ENCODE measurements around the gene TCERG1L.

Gene TCERG1L

GRCh38 chr10:131206111-131206995 lies 105.2 kb downstream of the TCERG1L start:
- DNase-seq = no peak

GRCh38 chr10:131205556-131205955 lies 106.0 kb downstream of the TCERG1L start:
- DNase-seq = no peak

- no peak for DNase-seq
These were observed 106.9 kb downstream of the TCERG1L start for GRCh38 chr10:131204406-131205152.

- no peak for DNase-seq
These were observed 107.8 kb downstream of the TCERG1L start for GRCh38 chr10:131203456-131204357.

- DNase-seq = no peak
These were observed 108.5 kb downstream of the TCERG1L start for GRCh38 chr10:131202990-131203389.

- no peak for DNase-seq
These were observed 109.6 kb downstream of the TCERG1L start for GRCh38 chr10:131201741-131202515.

GRCh38 chr10:131200856-131201470 lies 110.6 kb downstream of the TCERG1L start:
- DNase-seq = no peak

GRCh38 chr10:131199646-131200045 lies 111.9 kb downstream of the TCERG1L start:
- DNase-seq = no peak

GRCh38 chr10:131198843-131199242 lies 112.7 kb downstream of the TCERG1L start:
- DNase-seq = no peak

- DNase-seq = no peak
These were observed 113.1 kb downstream of the TCERG1L start for GRCh38 chr10:131198401-131198800.

GRCh38 chr10:131196176-131196885 lies 115.2 kb downstream of the TCERG1L start:
- no peak for DNase-seq

- DNase-seq = no peak
These were observed 115.9 kb downstream of the TCERG1L start for GRCh38 chr10:131195558-131196159.

GRCh38 chr10:131195116-131195515 lies 116.4 kb downstream of the TCERG1L start:
- no peak for DNase-seq

GRCh38 chr10:131193923-131194322 lies 117.6 kb downstream of the TCERG1L start:
- no peak for DNase-seq

- DNase-seq = no peak
These were observed 123.0 kb downstream of the TCERG1L start for GRCh38 chr10:131188494-131188893.

GRCh38 chr10:131187926-131188325 lies 123.6 kb downstream of the TCERG1L start:
- no peak for DNase-seq

GRCh38 chr10:131187274-131187673 lies 124.2 kb downstream of the TCERG1L start:
- DNase-seq = no peak

- DNase-seq = no peak
These were observed 124.8 kb downstream of the TCERG1L start for GRCh38 chr10:131186547-131187253.

- DNase-seq = no peak
These were observed 127.0 kb downstream of the TCERG1L start for GRCh38 chr10:131184503-131184902.

GRCh38 chr10:131183546-131184045 lies 127.9 kb downstream of the TCERG1L start:
- no peak for DNase-seq

Data from NCI-H82 (cell line).